T-helper 2 cell (primary cell): ENCODE results near the gene OCA2.
"Not testable (repeated sequence)": the region's sequence is repeated elsewhere in the genome, so short reads cannot be mapped to it uniquely, and the experiment has no call there.

ENCODE experiments used
- DNase-seq, 5 experiments: peaks; one replicate each; pipeline versions ENCODE4 v3.0.0 to v3.0.0-alpha.2; 2012 to 2022

Gene OCA2

DNA sequence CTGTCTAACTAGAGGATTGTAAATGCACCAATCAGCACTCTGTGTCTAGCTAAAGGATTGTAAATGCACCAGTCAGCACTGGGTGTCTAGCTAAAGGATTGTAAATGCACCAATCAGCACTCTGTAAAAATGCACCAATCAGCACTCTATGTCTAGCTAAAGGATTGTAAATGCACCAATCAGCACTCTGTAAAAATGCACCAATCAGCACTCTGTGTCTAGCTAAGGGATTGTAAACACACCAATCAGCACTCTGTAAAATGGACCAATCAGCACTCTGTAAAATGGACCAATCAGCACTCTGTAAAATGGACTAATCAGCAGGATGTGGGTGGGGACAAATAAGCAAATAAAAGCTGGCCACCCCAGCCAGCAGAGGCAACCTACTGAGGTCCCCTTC, 331.7 kb downstream of the OCA2 start:
- DNase-seq: not testable (repeated sequence)

DNA sequence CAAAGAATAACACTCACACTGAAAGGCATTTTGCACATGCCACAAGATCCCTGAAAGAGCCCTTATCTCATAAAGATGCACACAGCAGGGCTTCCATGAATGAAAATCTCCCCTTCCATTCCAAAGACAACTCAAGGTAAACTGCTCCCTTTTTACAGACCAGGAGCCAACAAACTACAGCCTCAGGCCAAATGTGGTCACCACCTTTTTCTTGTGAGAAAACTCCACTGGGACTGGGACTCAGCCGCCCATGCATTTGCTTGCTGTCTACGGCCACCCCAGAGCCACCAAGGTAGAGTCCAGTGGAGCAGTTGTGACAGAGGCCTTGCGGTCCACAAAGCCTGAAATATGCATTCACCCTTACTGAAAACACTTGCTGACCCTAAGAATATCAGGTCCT, 334.8 kb downstream of the OCA2 start:
- no peak for DNase-seq

- DNase-seq: no peak
Measured at GRCh38 chr15:27763514-27763913, 335.6 kb downstream of the OCA2 start.

DNA sequence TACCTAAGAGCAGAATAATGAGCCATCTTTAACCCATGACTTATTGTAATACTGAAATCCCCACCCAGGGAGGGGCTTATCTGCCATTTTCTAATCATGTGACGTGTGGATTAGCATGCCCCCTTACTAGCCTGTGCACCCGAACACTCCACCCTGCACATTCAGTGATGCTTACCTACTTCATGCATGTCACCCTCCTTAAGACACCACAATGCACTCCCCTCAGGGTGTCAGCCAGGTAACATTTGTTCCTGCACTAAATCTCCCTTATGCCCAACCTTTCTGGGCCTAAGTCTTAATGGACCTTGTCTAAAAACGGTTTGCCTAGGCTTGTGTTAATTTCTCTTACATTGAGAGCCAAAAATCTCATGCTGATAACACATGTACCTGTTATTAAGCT, 336.6 kb downstream of the OCA2 start:
- no peak for DNase-seq

- DNase-seq: no peak
Measured at GRCh38 chr15:27757052-27757451, 342.1 kb downstream of the OCA2 start.

- DNase-seq: no peak
Measured at GRCh38 chr15:27752691-27753090, 346.4 kb downstream of the OCA2 start.

DNA sequence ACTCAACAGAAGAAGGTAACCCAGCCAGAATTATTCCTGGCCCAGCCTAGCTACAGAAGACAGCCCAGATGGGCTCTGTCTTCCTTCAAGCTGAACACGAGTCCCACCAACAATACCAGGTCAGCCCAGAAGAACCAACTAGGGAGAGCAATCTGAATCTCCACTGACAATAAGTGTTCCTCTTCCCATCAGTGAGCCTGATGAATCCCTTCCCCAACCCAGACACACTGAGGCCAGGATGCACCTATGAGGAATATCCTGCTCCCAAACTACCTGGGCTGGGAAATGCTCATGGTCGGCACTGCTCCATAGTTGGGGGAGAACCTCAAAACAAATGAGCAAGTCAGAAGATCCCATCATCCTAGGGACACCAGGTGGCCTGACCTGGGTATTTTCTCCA, 351.1 kb downstream of the OCA2 start:
- DNase-seq: no peak

- DNase-seq: no peak
Measured at GRCh38 chr15:27746401-27746955, 352.6 kb downstream of the OCA2 start.

- no peak for DNase-seq
Measured at GRCh38 chr15:27744641-27745040, 354.5 kb downstream of the OCA2 start.

DNA sequence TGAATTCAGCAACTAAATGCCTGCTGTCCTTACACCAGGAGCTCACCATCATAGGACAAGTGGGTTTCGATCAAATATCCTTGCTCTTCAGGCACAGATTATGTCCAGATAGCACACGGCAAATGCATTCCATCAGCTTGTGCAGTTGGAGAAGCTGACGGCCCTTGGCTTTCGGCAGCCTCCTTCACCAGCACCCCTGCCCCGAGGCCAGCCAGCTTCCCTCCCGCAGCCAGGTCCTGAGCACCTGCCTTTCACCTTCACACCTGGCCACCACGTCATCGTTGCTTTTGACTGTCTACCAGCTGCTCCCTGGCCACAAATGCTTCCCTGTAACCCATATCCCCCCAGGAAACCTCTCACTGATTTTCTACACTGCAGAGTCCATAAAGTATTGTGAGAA, 355.5 kb downstream of the OCA2 start:
- no peak for DNase-seq

GRCh38 chr15:27742751-27743477, 356.2 kb downstream of the OCA2 start:
- no peak for DNase-seq

DNA sequence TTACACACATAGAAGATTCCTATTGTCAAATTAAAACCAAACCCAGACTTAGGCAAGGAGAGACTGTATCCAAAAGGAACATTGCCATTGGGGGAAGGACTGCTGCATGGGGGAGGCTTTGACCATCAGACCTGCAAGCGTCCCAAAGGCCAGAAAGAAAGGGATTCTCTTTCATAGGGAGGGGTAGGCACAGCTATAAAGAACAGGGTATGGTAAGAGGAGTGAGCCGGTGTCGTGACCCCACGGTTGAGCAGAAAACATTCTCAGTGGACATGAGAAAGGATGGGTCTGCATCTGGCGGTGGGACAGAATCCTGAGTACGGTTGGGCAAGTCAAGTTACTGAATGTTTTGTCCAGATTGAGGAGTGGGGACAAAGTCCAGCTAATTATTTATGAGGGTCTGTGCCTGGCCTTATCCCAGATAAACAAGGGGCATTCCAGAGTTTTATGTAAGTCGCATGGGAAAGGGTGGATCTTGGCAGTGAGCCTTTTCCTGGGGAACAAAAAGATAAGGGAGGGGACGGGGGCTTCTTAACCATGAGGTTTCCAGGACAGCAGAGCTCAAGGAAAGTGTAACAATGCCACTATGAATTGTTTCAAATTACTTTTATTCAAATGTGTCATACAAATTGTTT, 357.8 kb downstream of the OCA2 start:
- DNase-seq: no peak

- DNase-seq: no peak
Measured at GRCh38 chr15:27734785-27735495, 364.2 kb downstream of the OCA2 start.

DNA sequence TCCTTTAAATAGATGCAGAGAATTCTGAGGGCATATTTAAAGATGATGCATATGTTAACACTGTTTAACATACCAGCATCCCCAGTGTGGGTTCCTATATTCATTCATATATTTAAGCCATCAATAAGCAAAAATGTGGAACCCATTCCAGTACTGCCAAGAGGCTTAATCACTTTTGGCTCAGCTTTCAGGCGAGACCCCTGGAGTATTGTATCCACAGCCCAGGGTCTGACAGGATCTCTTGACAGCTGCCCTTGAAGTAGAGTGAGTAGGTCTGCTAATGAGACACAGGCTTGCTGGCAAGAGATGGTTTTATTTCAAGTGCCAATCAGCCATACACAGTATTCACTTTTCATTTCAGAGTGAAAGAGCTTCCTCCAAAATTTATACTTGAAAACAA, 367.3 kb downstream of the OCA2 start:
- no peak for DNase-seq

DNA sequence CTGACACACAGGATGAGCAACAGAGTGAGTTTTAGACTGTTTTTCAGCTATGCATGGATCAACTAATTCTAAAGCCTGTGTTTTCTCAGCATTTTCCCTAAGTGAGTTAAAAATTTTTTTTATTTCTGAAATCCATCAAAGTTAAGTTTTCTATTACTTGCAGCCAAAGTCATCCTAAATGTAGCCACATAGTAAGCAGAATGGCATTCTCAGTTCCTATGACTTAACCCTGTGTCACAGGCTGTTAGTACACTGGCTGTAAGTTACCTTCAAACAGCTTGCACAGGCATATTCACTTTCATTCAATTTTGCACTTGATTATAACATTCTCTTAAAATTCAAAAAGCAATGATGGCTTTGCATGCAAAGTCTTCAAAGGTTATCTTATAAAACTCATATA, 368.2 kb downstream of the OCA2 start:
- DNase-seq: no peak

DNA sequence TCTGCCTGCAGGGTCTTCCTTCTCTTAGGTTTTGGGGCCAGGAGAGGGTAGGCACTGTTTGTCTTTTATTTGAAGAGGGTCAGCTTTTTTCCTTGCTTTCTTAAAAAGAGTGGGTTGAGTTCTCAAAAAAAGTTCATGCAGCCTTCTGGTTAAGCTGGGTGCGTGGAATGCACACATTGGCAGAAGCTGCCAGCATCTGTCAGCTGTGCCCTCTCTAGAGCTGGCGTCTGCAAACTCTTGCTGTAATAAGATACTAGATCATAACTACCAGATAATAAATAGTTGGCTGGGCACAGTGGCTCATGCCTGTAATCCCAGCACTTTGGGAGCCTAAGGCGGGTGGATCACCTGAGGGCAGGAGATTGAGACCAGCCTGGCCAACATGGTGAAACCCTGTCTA, 373.4 kb downstream of the OCA2 start:
- no peak for DNase-seq

GRCh38 chr15:27723821-27724220, 375.3 kb downstream of the OCA2 start:
- DNase-seq: no peak

- no peak for DNase-seq
Measured at GRCh38 chr15:27722102-27722501, 377.0 kb downstream of the OCA2 start.

GRCh38 chr15:27714675-27715074, 384.4 kb downstream of the OCA2 start:
- DNase-seq: no peak

GRCh38 chr15:27713850-27714249, 385.3 kb downstream of the OCA2 start:
- DNase-seq: not testable (repeated sequence)

DNA sequence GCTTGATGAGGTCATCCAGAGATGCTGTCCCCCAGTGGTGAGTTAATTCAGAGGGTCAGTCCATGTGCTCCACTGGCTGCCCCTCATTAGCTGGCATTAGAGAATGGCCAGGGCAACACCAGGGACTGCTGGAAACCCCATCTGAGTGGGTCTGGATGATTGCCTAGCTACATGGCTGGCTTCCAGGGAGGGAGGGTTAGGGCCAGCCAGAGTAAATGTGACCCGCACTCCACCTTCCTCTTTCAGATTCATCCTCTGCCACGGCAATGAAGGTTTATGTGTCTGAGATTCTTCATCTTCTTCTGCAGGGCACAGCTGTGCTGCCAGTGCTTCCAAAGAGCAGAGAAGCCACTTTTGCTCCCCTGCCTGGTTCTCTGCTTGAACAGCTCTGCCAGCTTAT, 391.9 kb downstream of the OCA2 start:
- no peak for DNase-seq

GRCh38 chr15:27706300-27706699, 392.8 kb downstream of the OCA2 start:
- no peak for DNase-seq

DNA sequence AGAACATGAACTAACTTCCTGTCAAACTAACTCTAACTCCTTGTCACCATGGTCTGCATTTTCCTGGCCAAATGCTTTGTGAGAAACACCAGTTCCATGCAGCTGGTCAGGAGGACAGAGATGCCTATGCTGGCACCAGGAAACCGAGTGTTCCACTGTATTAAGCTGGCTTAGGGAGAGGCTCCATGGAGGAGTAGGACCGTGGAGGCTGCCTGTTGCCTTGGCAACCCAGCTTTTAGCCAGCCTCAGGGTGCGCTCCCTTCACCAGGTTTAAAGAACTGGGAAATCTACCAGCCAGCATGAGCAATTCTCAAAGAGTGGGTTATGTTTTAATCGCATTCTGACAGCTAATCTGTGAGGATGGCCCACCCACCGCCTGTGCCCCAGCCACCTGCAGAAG, 394.1 kb downstream of the OCA2 start:
- no peak for DNase-seq
